DOHH2 (cell line): ENCODE data around the gene MEOX2.

Source experiments
- H3F3A ChIP-seq: fragments of 200-600 bp; sonication (generic), shearing (Covaris generic); 2 replicates; pipeline ENCODE4 v1.6.0; 2016; ENCODE audit warnings: antibody characterized with exemption, mild to moderate bottlenecking; ENCODE audit not compliant: control insufficient read depth, insufficient read depth
- H3K27ac ChIP-seq: fragments of 200-600 bp; sonication (generic); 2 replicates; pipeline ENCODE4 v1.5.1; 2014; ENCODE audit warnings: low read depth, mild to moderate bottlenecking, low read length, moderate library complexity
- H3K27me3 ChIP-seq: fragments of 200-600 bp; sonication (generic); 2 replicates; pipeline ENCODE4 v1.6.1; 2014; ENCODE audit warnings: mild to moderate bottlenecking, low read length, mixed read lengths; ENCODE audit not compliant: control insufficient read depth
- H3K36me3 ChIP-seq: fragments of 200-600 bp; sonication (generic); 2 replicates; pipeline ENCODE4 v1.6.1; 2014; ENCODE audit warnings: mild to moderate bottlenecking, low read length, moderate library complexity, mixed read lengths; ENCODE audit not compliant: control insufficient read depth
- H3K4me1 ChIP-seq: fragments of 200-600 bp; sonication (generic); 2 replicates; pipeline ENCODE4 v1.6.1; 2014; ENCODE audit warnings: mild to moderate bottlenecking, low read length, mixed read lengths; ENCODE audit not compliant: control insufficient read depth
- H3K4me2 ChIP-seq: fragments of 200-600 bp; sonication (generic); 2 replicates; pipeline ENCODE4 v1.6.0; 2014; ENCODE audit warnings: mild to moderate bottlenecking, low read length, moderate library complexity
- H3K4me3 ChIP-seq: fragments of 200-600 bp; sonication (generic); 2 replicates; pipeline ENCODE4 v1.5.1; 2014; ENCODE audit warnings: mild to moderate bottlenecking, low read length, mixed read lengths
- H3K79me2 ChIP-seq: fragments of 200-600 bp; sonication (generic); 2 replicates; pipeline ENCODE4 v1.6.1; 2014; ENCODE audit warnings: mild to moderate bottlenecking, low read length, mixed read lengths; ENCODE audit not compliant: control insufficient read depth
- H3K9me2 ChIP-seq: fragments of 200-600 bp; sonication (generic); replicated peaks from 2 replicates; pipeline ENCODE4 v1.6.1; 2014; ENCODE audit warnings: mild to moderate bottlenecking, low read length, mixed read lengths; ENCODE audit not compliant: control insufficient read depth
- H3K9me3 ChIP-seq: fragments of 200-600 bp; sonication (generic); 2 replicates; pipeline ENCODE4 v1.6.1; 2014; ENCODE audit warnings: antibody characterized with exemption, low read length, mixed read lengths; ENCODE audit not compliant: control insufficient read depth, insufficient read depth
- H4K20me1 ChIP-seq: fragments of 200-600 bp; sonication (generic); 2 replicates; pipeline ENCODE4 v1.6.0; 2014; ENCODE audit warnings: low read depth, mild to moderate bottlenecking, antibody characterized with exemption, low read length, moderate library complexity; ENCODE audit not compliant: control insufficient read depth, insufficient read depth
- CTCF ChIP-seq: fragments of 200-600 bp; sonication (generic); IDR thresholded peaks from one replicate; pipeline ENCODE4 v1.5.1; 2014; ENCODE audit warnings: antibody characterized with exemption, mild to moderate bottlenecking, low read depth, low read length; ENCODE audit not compliant: poor library complexity, severe bottlenecking
- EZH2phosphoT487 ChIP-seq: fragments of 200-600 bp; sonication (generic); IDR thresholded peaks from 2 replicates; pipeline ENCODE4 v1.6.1; 2017; ENCODE audit warnings: borderline replicate concordance, mild to moderate bottlenecking, antibody characterized with exemption, low read length, moderate library complexity, mixed read lengths

The MEOX2 gene

GRCh38 chr7:15586266-15586665, 100.2 kb downstream of the MEOX2 start:
- Histone ChIP-seq H3K27me3 (no peaks in the 10 kb centered on the region), H3F3A (no peaks in the 10 kb centered on the region), H3K79me2 (no peaks in the 10 kb centered on the region), H3K9me3 (peaks cover 11% of the 10 kb centered on the region; the same call in 1 of the 2 replicates), H3K4me2 (no peak overlapping the region), H3K4me1 (no peaks in the 10 kb centered on the region), H3K9me2 (no peaks in the 10 kb centered on the region), H3K27ac (no peak overlapping the region), H4K20me1 (no peaks in the 10 kb centered on the region), H3K36me3 (no peaks in the 10 kb centered on the region), H3K4me3 (no peak overlapping the region)
- TF ChIP-seq EZH2phosphoT487 = no peak
- TF ChIP-seq CTCF = no peak

GRCh38 chr7:15584575-15584974, 101.9 kb downstream of the MEOX2 start:
- TF ChIP-seq EZH2phosphoT487 = no peak
- H3K4me3 ChIP-seq = no peak overlapping the region
- no peaks in the 10 kb centered on the region for H3K36me3 ChIP-seq
- no peaks in the 10 kb centered on the region for H3K27me3 ChIP-seq
- no peaks in the 10 kb centered on the region for H4K20me1 ChIP-seq
- H3K4me1 ChIP-seq = no peaks in the 10 kb centered on the region
- no peaks in the 10 kb centered on the region for H3K9me2 ChIP-seq
- no peaks in the 10 kb centered on the region for H3F3A ChIP-seq
- no peaks in the 10 kb centered on the region for H3K79me2 ChIP-seq
- no peak overlapping the region for H3K4me2 ChIP-seq
- H3K27ac ChIP-seq = no peak overlapping the region
- peaks cover 11% of the 10 kb centered on the region; the same call in 1 of the 2 replicates for H3K9me3 ChIP-seq

GRCh38 chr7:15582773-15583172, 103.7 kb downstream of the MEOX2 start:
- H3F3A ChIP-seq = no peaks in the 10 kb centered on the region
- no peaks in the 10 kb centered on the region for H4K20me1 ChIP-seq
- no peaks in the 10 kb centered on the region for H3K27me3 ChIP-seq
- H3K4me3 ChIP-seq = no peak overlapping the region
- no peaks in the 10 kb centered on the region for H3K79me2 ChIP-seq
- TF ChIP-seq CTCF (no peak), EZH2phosphoT487 (no peak)
- no peak overlapping the region for H3K27ac ChIP-seq
- H3K9me2 ChIP-seq = no peaks in the 10 kb centered on the region
- H3K4me1 ChIP-seq = no peaks in the 10 kb centered on the region
- H3K4me2 ChIP-seq = no peak overlapping the region
- H3K9me3 ChIP-seq = peaks cover 11% of the 10 kb centered on the region; the same call in 1 of the 2 replicates
- no peaks in the 10 kb centered on the region for H3K36me3 ChIP-seq

GRCh38 chr7:15581352-15581951, 105.0 kb downstream of the MEOX2 start:
- no peak overlapping the region for H3K4me3 ChIP-seq
- H4K20me1 ChIP-seq = no peaks in the 10 kb centered on the region
- TF ChIP-seq CTCF = no peak
- TF ChIP-seq EZH2phosphoT487 = no peak
- H3K9me2 ChIP-seq = no peaks in the 10 kb centered on the region
- H3K79me2 ChIP-seq = no peaks in the 10 kb centered on the region
- no peaks in the 10 kb centered on the region for H3F3A ChIP-seq
- no peaks in the 10 kb centered on the region for H3K36me3 ChIP-seq
- H3K27ac ChIP-seq = no peak overlapping the region
- H3K4me1 ChIP-seq = no peaks in the 10 kb centered on the region
- peaks cover 11% of the 10 kb centered on the region; the same call in 1 of the 2 replicates for H3K9me3 ChIP-seq
- H3K27me3 ChIP-seq = no peaks in the 10 kb centered on the region
- H3K4me2 ChIP-seq = no peak overlapping the region
